Suppressor macrophage (primary cell): ENCODE measurements around the gene USH1G.
"Not testable (repeated sequence)": the region's sequence is repeated elsewhere in the genome, so short reads cannot be mapped to it uniquely, and the experiment has no call there.

Experiments used
- DNase-seq, 4 experiments: peaks; one replicate each; pipeline ENCODE4 v3.0.0-alpha.2; 2020 to 2022
- total RNA-seq, 17 experiments: gene quantifications; one replicate each; lab custom pipeline; 2026; ENCODE audit warnings: mixed read lengths in 6 of 17, inconsistent platforms in 3 of 17; lab: John Stamatoyannopoulos, UW

USH1G gene
- 0 to 1.5 (median 0) reads per million in 17 experiments for total RNA-seq

DNA sequence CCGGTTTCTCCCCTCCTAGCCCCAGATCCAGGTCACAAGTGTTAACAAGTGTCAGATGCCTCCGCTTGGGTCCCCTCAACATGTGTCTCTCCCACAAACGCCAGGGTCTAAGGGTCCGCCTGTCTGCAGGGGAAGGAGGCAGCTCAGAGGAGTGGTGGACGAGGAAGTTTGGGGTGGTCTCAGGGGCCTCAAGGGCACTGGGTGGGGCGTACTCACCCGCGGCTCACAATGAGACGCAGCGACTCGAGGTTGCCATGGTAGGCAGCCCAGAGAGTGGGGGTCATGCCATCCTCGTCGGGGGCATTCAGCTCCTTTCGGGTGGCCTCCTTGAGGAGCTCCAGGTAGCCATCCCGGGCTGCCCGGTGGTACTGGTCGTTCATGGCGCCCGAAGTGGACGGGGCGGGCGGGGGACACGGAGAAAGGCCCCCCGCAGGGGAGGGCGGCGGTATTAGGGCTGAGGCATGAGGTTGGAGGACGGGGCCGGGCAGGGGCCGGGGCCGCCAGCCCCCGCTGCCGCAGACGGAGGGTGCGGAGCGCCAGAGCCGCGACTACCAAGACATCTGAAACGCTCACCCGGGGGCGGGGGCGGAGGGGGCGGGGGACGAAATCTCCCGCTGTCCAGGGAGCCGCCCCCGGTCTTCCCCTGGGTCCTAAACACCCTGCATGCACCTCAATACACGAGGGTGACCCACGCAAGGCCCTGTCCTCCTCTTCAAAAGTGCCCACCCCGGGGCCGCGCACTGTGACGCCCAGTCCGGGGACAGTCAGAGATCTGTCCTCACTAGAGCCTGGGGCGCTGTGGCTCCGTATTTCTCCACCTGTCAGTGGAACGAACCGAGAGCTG lies at the start of gene USH1G:
TSS of gene USH1G (minus strand) at position 562 of the 844 bp plus-strand sequence. CDS start at position 380, 182 bp downstream.
- peak in 1 of 4 experiments; percentile 18 for DNase-seq

DNA sequence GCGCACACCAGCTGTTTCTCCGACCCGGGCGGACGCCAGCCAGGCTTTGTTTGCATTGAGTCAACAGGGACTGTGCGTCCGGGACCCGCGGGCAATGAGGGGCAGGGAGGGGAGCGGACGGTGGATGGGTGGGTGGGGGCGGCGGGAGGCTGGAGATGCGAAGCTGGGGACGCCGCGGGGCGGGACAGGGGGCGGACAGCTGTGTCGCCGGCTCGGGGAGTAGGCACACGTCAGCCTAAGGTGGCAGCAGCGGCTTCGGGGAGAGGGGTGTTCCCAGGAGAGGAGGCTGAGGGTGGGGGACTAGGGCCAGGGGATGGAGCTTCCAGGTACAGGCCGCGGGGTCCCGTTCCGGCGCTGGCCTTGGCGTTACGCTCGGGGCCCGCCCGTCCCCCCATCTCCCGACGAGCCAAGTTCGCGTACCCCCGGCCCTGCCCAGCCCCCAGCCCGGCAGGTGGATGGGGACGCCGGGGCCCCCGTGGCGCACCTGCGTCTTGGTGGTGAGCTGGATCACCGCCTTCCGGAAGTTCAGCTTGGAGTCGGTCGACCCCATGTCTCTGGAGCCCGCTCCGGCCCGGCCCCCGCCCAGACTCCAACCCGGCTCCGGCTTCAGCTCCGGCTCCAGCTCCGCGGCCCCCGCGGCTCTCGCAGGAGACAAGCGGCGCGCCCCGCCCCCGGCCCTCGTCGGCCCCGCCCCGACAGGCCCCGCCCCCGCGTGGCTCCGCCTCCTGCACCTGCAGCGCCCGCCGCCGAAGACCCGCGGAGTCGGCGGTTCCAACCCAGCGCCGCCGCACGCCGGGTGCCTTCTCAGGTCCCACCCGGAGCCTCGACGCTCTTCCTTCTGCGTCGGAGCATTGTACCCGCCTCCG lies 49.3 kb upstream of the USH1G start, which contains the start of gene HID1:
TSS of gene HID1 (minus strand) at position 653 of the 866 bp plus-strand sequence. CDS start at position 550, 103 bp downstream.
- DNase-seq: peak in 2 of 4 experiments; percentile 47 to 54

GRCh38 chr17:74971842-74972106 lies 48.7 kb upstream of the USH1G start:
- DNase-seq: no peak

DNA sequence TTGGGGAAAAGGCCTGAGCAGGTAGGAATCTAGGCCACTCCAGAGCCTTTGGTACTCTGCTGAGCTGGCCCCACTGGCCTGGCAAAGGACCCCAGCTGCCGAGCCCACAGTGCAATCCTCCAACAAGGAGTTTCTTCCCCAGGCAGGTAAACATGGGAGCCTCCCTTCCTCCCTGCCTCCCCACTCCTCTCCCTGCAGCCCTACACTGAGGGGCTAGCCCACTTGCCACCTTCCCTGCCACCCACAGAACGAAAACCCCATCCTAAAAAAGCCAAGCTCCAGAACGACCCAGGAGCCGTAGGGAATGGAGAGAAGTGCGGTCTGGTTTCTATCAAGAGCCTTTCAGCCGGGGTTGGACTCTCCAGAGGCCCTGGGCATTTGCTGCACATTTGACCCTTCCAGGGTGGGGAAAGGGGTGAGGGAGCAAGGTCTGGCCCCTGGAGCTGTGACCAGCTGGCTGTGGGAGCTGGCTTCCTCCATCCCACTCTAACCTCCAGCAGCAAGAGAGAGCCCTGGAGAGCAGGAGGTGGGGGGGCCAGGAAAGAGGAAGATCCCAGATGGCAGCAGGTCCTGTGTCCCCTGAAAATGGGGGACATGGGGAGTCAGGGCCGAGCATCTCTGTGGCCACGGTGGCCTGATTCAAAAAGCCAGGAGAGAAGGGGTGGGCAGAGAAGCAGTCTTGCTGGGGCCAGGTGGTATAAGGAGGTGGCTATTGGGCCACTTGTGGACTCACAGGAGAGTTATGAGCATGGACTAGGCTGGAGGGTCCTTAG lies 48.2 kb upstream of the USH1G start:
- no peak for DNase-seq

- no peak for DNase-seq
Observed at GRCh38 chr17:74970395-74970794, 47.3 kb upstream of the USH1G start.

DNA sequence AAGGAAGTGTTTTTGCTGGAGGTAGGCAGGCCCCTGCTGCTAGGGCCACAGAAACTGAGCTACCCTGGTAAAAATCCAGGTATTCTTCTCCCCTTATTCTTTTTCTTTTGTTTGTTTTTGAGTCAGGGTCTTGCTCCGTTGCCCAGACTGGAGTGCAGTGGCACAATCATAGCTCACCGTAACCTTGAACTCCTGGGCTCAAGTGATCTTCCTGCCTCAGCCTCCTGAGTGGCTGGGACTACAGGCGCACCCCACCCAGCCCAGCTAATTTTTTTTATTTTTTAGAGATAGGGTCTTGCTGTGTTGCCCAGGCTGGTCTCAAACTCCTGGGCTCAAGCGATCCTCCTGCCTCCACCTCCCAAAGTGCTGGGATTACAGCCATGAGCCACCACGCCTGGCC lies 46.4 kb upstream of the USH1G start:
- DNase-seq: not testable (repeated sequence)

- DNase-seq: no peak
Observed at GRCh38 chr17:74968361-74968780, 45.3 kb upstream of the USH1G start.

- no peak for DNase-seq
Observed at GRCh38 chr17:74964988-74965622, 42.0 kb upstream of the USH1G start.

DNA sequence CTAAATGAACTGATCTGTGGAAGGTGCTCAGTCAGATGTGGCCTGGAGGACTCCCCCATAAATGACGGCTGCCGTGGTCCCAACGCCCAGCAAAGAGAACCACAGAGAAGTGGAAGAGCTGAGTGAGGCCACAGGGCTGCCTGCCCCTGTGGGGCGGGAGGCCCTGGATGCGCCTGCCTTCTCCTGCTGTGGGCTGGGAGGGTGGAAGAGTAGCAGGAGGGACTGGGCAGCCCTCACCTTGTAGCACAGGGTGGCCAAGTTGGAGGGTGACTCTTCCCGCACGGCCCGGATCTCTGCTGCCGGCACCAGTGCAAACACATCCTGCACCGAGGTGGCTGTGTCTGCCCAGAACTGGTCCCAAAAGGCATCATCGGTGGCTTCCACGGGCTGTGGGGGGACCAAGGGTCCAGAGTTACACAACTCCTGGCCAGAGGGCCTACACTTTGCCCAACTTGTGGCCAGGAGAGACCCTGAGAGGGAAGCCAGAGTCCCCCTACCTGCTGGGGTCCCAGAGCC lies 41.2 kb upstream of the USH1G start:
- no peak for DNase-seq

- no peak for DNase-seq
Observed at GRCh38 chr17:74963656-74964055, 40.6 kb upstream of the USH1G start.

DNA sequence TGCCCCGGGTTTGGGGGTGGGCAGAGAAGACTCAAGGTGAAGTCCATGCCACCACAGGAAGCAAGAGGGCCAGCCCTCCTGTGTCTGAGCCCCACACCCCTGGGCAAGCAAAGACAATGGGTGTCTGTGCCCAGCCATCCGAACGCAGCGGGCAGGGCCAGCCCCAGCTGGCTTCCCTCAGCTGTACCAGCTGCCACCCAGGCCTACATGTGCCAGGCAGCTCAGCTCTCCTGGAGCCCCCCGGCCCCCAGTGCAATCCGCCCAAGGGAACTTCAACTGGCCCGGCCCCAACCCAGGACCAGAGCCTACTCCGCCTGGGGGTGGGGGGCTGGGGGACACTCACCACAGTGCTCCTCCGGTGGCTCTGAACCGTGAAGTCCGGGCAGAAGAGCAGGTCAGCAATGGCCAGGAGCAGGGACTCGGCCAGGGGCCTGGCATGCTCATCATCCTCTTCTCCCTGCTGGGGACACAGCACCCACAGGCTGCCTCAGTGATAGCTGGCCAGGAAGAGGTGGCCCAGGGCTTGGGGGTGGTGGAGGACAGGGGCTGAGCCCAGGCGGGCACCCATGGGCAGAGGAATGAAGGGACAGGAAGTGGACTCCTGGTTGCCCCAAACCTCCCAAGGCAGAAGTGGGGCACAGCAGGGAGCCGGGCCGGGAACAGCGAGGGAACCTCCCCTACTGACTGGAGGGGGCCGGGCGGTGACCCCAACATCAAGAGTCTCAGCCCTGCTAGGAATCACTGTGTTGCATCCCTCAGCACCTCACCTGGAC lies 39.8 kb upstream of the USH1G start:
- DNase-seq: no peak

DNA sequence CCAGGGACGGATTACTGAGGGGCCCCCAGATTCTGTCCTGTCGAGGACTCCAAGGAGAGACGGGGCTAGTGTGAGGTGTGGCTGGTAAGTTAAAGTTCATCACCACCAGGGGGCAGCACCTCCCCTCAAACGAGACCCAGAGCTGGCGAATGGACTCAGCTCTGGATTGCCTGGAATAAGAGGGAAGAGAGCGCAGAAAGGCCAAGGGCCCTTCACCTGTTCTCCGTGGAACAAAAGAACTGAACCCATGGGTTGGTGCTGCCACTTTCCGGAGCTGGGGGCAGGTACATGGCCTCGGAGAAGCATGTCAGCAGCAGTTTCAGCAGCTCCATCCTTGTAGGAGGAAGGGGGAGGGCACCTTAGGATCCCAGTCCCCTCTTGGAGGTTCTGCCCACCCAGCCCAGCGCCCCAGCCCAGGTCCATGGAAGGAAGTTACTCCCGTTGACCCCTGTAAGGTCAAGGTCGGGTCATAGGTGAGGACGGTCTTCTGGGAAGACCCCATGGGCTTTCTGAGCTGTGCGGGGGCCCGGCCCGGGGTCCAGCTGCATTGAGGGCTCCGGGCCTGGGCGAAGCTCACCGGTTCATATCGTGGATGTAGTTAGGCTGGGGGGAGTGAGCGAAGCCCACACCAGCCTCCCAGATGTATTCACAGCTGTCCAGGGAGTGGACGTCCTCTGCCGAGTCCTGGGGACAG lies 38.7 kb upstream of the USH1G start:
- peak; percentile 88 to 95 (median 93) for DNase-seq

GRCh38 chr17:74960570-74961342 lies 37.7 kb upstream of the USH1G start:
- DNase-seq: peak; percentile 31 to 69 (median 44)

DNA sequence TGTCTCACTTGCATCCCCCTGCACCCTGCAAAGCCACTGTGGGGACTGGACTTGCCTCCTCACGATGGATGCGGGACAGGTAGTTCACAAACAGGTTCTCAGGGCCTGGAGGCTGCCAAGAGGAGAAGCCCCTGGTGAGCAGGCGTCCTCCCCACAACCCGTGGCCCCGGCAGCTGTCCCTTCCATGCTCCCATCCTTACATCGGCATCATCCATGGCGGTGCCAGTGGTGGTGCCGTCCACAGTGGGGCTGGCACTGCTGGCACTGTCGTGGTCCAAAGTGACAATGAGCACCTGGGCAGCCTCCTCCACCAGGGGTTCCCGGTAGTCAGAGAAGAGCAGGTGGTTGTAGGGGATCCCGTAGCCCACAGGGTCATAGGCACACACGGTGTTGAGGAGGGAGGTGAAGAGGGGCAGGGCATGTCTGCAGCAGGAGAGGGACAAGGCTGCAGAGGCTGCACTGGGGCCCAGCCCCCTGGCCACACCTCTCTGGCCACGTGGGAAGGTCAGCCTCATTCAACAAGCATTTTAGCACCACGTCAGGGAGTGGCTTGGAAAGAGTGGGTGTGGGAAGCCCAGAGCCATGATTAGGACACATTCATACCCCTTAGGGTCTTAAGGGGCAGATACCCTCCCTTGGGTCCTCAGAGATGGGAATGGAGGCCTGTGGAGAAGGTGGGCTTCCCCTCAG lies 36.9 kb upstream of the USH1G start:
- DNase-seq: peak in 1 of 4 experiments; percentile 30

- DNase-seq: peak; percentile 67 to 89 (median 83)
Observed at GRCh38 chr17:74957935-74958740, 35.1 kb upstream of the USH1G start.

DNA sequence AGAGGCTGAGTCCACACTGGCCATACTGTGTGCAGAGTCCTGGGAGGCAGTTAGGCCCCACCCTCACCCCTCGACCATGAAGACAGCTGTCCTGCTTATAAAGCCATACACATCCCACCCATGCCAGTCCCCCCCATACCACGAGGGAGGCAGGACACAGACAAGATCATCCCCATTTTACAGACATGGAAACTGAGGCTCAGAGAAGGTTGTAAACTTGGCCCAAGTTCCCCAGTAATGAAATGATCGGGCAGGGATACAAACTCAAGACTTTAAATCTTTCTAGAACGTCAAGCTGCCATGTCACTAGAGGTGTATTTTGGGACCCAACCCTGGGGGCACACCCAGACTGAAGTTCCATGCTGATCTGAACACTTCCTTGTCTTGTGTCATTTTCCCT lies 33.0 kb upstream of the USH1G start:
- DNase-seq: no peak

DNA sequence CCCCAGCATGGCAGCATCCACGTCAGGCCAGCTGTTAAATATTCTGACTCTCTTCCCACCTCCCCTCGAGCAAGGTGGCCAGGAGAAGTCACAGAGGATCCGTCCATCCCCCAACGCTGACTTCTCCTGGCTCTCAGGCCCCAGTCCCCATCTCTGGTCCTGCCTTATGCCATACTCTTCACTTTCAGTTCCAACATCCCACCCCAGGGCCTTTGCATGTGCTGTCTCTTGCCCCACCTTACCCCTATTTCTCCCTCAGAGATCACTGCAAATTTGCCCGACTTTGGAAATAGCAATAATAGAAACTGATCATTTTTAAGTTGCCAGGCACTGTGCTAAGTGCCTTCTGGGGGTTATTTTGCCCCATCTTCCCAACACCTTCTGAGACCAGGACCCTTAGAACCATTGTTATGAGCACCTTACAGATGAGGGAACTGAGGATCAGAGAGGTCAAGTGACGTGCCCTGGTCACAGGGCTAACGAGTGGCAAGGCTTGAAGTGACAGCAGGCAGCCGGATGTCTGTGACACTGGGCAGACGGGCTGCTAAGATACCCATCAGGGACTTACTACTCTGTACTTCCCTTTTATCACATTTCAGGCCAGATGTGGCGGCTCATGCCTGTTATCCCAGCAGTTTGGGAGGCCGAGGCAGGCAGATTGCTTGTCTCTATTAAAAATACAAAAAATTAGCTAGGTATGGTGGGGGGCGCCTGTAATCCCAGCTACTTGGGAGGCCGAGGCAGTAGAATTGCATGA lies 31.8 kb upstream of the USH1G start:
- DNase-seq: peak in 3 of 4 experiments; percentile 24 to 34 (median 25)
